GM12864 (cell line): ENCODE data around the gene INO80C.

Experiments
- DNase-seq: peaks from one replicate; pipeline ENCODE4 v3.0.0-alpha.2; 2011; ENCODE audit warnings: low read depth
- H3K4me3 ChIP-seq: 2 replicates; pipeline ENCODE4 v1.5.1; 2011; ENCODE audit warnings: mild to moderate bottlenecking, low read depth, low read length, control low read depth
- CTCF ChIP-seq: IDR thresholded peaks from 2 replicates; pipeline ENCODE4 v1.5.1; 2011; ENCODE audit warnings: low read depth, mild to moderate bottlenecking, moderate library complexity, low read length, control low read depth, inconsistent platforms; ENCODE audit errors: missing control alignments

Gene INO80C

GRCh38 chr18:35451032-35451431 lies 46.7 kb downstream of the INO80C start:
- no peak for TF ChIP-seq CTCF
- DNase-seq = no peak
- H3K4me3 ChIP-seq = no peak overlapping the region

GRCh38 chr18:35444636-35445035 lies 53.1 kb downstream of the INO80C start:
- TF ChIP-seq CTCF = no peak
- DNase-seq = no peak
- H3K4me3 ChIP-seq = no peak overlapping the region

GRCh38 chr18:35443847-35444246 lies 53.9 kb downstream of the INO80C start:
- no peak overlapping the region for H3K4me3 ChIP-seq
- no peak for TF ChIP-seq CTCF
- no peak for DNase-seq

- DNase-seq = no peak
- no peak overlapping the region for H3K4me3 ChIP-seq
- no peak for TF ChIP-seq CTCF
Measured at GRCh38 chr18:35443434-35443833, 54.3 kb downstream of the INO80C start.

GRCh38 chr18:35442701-35443100 lies 55.1 kb downstream of the INO80C start:
- DNase-seq = no peak
- H3K4me3 ChIP-seq = no peak overlapping the region
- no peak for TF ChIP-seq CTCF

GRCh38 chr18:35441857-35442595 lies 55.7 kb downstream of the INO80C start:
- no peak overlapping the region for H3K4me3 ChIP-seq
- TF ChIP-seq CTCF = no peak
- DNase-seq = no peak
